Measurements from ENCODE around the gene ANXA3.
A peak's percentile ranks its signal among the peaks of the same experiment; 100 is the strongest.

The ANXA3 gene

DNA sequence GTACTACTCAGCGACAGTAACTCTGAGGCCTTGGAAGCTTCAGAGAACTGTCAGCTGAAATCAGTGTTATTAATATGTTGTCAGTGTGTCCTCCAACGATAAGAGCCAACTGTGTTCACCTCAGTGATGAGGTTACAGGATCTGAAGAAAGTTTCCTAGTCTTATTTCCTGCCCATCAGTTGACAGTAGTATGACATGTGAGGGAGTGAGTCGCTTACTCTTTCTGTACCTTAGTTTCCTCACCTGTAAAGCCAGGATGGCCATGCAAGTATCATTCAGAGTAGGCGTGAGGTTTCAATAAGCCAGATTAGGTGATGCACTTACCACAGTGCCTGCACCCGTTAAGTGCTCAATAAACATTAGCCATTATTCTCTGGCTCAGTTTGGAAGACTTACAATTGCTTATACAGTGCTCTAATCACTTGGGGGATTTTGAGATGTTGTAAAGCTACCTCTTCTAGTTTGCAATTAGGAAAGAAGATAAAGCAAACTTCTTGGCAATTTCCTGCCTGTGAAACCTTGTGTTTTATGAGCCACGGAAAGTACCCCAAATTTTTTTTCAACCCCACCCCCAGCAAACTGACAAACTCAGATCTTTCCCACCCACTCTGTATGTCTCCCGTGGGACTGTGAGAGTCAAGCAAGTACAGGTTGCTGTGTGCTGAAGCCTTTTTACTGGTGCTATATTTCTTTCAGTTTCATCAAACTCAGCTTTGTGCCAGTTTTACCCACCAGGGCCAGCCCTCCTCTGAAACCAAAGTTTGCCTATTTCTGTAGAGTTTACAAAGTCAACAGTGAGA lies 62.2 kb downstream of the ANXA3 start:
- DNase-seq: no peak

DNA sequence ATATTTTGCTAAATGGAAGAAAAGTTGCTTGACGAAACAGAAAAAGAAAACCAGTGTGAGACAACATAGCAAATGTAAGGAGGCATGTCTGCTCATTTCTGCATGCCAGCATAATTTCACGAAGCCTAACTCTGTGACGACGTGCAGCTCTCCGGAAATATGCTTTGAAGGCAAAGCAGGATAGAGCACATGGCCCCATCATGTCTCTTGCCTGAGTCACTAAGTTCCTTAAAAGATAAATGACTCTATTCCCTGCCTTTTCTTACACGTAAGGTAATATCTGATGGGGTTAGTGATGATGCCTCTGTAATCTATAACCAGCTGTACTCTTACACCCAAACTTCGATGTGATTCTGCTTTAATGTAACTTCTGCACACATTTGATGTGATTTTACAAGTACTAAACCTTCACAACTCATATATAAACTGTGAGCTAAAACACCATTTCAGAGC lies 64.5 kb downstream of the ANXA3 start:
- DNase-seq: no peak

DNA sequence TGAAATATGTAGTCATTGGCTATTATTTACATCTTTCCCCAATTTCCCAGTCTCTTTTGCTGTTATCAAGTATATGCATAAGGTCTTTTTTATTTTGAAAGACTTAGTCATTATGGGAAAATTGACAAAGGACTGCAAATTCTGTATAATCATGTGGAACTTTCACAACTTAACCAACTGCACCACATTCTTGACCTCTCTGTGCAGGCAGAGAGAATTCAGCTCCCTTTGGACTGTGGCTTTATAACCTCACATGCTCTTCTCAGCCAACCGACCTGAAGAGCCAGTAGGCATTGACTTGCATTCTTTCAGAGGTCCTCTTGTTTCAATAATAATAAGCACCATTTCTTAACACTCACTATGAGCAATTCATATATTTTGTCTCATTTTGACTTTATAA lies 66.9 kb downstream of the ANXA3 start:
- DNase-seq: no peak

DNA sequence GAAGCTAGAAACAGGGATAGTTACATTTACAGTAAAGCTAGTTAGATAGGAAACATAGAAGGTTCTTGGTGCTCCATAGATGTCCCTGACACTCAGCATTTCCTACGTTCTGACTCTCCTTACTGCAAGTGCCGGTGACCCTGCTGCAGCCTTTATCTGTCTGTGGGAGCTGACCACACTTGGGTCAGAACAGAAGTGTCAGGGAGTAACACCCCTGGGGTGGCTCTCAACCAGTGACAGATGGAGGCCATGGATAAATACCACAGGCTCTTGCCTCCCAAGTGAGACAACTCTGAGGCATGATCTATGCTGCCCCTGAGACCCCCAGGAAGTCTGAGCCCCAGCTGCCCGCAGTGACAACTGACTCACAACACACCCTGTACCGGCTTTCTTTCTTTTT lies 69.8 kb downstream of the ANXA3 start:
- DNase-seq: no peak

- no peak for DNase-seq
Observed at GRCh38 chr4:78622253-78622979, 70.8 kb downstream of the ANXA3 start.

DNA sequence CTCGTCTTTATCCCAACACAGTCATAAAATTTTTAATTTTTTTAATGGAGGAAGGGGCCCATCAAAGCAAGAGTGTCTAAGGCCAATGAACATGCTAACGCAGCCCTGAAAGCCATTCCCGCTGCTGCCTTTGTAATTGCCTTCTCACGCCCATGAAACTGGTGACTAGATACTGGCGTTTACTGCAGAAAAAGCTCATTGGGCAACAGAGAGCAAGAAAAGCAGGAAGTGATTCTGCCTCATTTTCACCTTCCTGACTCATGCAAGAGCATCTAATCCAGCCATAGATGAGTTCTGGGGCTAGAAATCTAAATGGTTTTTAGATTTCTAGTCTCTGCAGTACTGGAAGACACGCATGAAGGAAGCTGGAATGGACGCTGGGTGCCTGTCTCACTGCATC lies 72.5 kb downstream of the ANXA3 start:
- DNase-seq: no peak

DNA sequence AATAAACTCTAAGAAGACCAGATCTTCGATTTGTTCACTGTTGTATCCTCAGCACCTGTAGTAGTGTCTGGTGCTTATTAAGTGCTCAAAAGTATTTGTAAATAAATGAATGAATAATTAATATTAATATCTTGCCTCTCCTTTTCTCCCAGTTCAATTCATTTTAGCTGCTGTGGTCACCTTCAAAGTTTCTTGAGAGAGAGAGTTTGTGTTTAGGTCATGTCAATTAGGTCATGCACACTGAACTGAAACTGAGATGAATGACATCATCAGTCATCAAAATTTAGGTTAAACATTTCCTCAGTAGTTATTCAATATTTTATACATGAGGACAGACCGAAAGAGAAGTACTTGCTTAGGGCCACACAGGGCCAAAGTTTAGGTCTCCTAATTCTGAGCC lies 73.5 kb downstream of the ANXA3 start:
- no peak for DNase-seq

- no peak for DNase-seq
Observed at GRCh38 chr4:78627046-78627965, 75.7 kb downstream of the ANXA3 start.

DNA sequence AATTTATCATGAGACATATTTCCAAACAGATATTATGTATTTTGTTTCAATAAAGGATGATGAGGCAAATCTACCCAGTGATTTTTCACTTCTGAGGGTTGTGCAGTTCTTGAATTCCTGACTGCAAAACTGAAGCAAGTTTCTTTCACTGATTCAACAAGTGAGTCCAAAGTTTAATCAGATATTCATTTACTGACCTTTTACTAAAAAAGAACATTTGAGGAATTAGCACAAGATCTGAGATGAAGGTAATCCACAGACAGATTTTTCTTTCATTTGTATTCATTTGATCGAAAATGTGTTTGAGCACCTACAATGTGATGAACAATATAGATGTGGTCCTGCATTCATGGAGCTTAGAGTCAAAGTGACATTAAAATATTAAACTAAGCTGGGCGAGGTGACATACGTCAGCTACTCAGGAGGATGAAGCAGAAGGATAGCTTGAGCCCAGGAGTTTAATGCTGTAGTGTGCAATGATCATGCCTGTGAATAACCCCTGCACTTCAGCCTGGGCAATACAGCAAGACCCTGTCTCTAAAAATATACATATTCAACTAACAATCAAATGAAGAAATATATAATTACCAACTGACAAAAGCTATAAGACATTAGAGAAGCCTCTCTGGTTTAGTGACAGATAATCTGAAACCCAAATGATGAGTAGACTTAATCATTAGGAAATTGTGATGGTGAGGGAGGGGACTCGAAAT lies 76.6 kb downstream of the ANXA3 start:
- DNase-seq: no peak

DNA sequence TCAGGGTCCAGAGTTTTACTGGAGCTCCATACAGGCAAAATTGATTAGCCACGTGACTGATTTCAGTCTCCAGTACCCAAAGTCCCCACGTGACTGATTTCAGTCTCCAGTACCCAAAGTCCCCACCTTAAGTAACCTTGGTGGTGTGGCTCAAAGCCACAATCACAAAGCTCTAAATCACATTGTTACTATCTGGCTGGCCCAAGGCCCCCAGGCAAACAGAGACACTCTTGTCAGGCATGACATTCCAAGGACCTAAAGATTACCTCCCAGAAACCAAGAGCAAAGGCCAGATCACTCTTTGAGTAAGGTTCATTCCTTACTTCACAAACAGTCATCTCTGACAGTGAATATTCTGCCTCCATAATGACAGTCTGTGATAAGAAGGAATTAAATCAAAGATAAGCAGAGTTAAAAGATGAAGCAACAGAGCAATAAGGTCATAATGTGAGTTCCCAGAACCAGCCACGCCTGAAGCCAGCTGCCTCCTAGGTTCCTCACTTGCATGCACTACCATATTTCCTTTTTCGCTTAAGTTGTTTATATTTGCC lies 78.5 kb downstream of the ANXA3 start:
- no peak for DNase-seq

DNA sequence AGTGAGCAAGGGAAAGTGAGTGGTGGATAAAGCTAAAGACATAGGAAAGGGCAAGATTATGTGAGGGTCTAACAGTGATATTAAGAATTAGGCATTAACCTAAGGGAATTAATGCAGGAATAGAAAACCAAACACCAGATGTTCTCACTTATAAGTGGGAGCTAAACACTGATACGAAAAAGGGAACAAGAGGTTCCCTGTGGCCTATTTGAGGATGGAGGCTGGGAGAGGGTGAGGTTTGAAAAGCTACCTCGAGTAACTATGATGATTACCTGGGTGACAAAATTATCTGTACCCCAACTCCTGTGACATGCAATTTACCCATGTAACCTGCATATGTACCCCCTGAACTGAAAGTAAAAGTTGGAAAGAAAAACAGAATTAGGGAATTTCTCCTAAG lies 79.0 kb downstream of the ANXA3 start:
- no peak for DNase-seq

- no peak for DNase-seq
Observed at GRCh38 chr4:78634011-78634664, 82.6 kb downstream of the ANXA3 start.

GRCh38 chr4:78638337-78639172 lies 87.0 kb downstream of the ANXA3 start:
- no peak for DNase-seq

- DNase-seq: no peak
Observed at GRCh38 chr4:78640714-78641113, 89.1 kb downstream of the ANXA3 start.

- no peak for DNase-seq
Observed at GRCh38 chr4:78642934-78643333, 91.4 kb downstream of the ANXA3 start.

DNA sequence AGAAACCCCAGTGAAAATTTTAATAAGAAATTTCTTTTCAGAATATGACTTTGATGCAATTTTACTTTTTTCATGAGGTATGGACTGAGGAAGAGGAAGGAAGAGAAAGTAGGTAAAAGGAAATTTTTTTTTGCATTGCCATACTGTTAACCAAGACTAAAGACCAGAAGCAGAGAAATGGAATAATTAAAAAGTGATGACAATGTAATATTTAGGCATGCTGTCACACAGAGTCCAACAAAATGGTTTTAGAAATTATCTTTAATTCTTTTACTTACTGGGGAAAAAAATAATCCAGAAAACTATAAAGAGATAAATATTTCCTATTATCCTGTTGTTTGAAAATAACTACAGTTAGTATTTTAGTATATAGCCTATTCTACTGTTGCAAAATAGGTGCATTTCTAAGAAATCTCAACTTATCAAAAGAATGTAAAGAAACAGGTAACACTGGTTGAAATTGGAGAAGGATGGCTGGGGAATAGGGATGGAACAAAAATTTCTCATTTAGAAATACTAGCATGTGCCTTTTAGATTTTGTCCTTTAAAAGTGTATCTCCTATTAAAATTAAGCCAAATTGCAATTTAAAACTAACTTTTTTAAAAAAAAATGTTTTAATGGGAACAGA lies 92.6 kb downstream of the ANXA3 start:
- no peak for DNase-seq

GRCh38 chr4:78644744-78645330 lies 93.3 kb downstream of the ANXA3 start:
- DNase-seq: peak; percentile 51

GRCh38 chr4:78645853-78646757 lies 94.5 kb downstream of the ANXA3 start:
- DNase-seq: no peak

DNA sequence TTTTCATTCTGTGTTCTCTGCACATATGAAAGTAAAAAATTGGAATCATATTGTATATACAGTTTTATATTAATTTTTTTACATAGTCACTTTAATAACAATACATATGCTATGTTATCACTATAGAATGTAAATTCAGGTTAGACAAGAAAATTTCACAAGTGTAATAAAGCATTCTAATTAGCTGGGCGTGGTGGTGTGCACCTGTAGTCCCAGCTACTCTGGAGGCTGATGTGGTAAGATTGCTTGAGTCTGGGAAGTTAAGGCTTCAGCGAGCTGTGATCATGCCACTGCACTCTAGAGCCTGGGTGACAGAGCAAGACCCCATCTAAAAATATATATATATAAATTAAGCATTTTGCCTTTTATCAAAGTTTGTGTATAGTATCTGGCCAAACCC lies 95.7 kb downstream of the ANXA3 start:
- no peak for DNase-seq
